HCT116 (cell line): Measurements from ENCODE around the gene PCDH9. TPM values are rescaled to one million over a fixed set of nuclear protein-coding genes. Genes with fewer than 3 reads are reported as not detected.

ENCODE experiments used
- ATAC-seq: fragments of 200-7000 bp; cut with Tn5 transposase; 2 replicates; pipeline ENCODE4 v1.9.1; 2020; ENCODE audit warnings: mild to moderate bottlenecking, moderate library complexity
- BruUV-seq: library from RNA; stranded (reverse); fragments of 400-500 nt; replicated peaks from 2 replicates; lab custom pipeline; 2021; lab: Mats Ljungman, UMichigan
- CTCF ChIA-PET: fragments of 300-600 bp; sonication (Branson Sonifier 250); formaldehyde crosslinking; loops from one replicate; lab custom pipeline; 2021; ENCODE audit warnings: antibody characterized with exemption; lab: Charles Lee
- POLR2A ChIA-PET: fragments of 300-600, 350-600 bp; sonication (Branson Sonifier 250); formaldehyde crosslinking; loops from one replicate; lab custom pipeline; 2021; ENCODE audit warnings: antibody characterized with exemption; lab: Charles Lee
- RAD21 ChIA-PET, 2 experiments: fragments of 300-600 bp; sonication (Branson Sonifier 250); formaldehyde crosslinking; loops; one replicate each; lab custom pipeline; 2023; ENCODE audit warnings: low total read pairs in 2 of 2; ENCODE audit not compliant: uncharacterized antibody in 2 of 2, unreplicated experiment in 2 of 2, low non-redundant PET in 1 of 2; lab: Charles Lee
- DNase-seq: peaks from one replicate; pipeline ENCODE4 v3.0.0-alpha.2; 2010; ENCODE audit warnings: low read depth, low spot score
- H2AFZ ChIP-seq: fragments of 200-600 bp; shearing (Covaris generic), sonication (generic); 2 replicates; pipeline ENCODE4 v1.6.1; 2017; ENCODE audit warnings: low read depth, mixed run types, mixed read lengths, antibody characterized with exemption, low read length; ENCODE audit not compliant: poor library complexity, severe bottlenecking
- H3K27ac ChIP-seq: 2 replicates; pipeline ENCODE4 v1.5.1; 2012; ENCODE audit warnings: low read depth, low read length
- H3K27me3 ChIP-seq: fragments of 200-600 bp; sonication (generic); 2 replicates; pipeline ENCODE4 v1.6.1; 2016; ENCODE audit warnings: mixed run types, low read length, mixed read lengths; ENCODE audit not compliant: insufficient read depth
- H3K36me3 ChIP-seq, 2 experiments: fragments of 200-500 bp in 1 of 2; fragments of 200-600 bp in 1 of 2; sonication (Bioruptor generic) in 1 of 2; sonication (generic) in 1 of 2; 2 replicates each; pipeline versions ENCODE4 v1.5.1 to v1.6.1; 2014 to 2016; ENCODE audit warnings: low read length in 2 of 2, inconsistent platforms in 1 of 2, mixed read lengths in 1 of 2, mixed run types in 1 of 2; ENCODE audit not compliant: insufficient read depth in 2 of 2, control insufficient read depth in 1 of 2
- H3K4me1 ChIP-seq, 2 experiments: fragments of 200-600 bp in 1 of 2; sonication (generic) in 1 of 2; 2 replicates each; pipeline versions ENCODE4 v1.5.1 to v1.6.1; 2012 to 2017; ENCODE audit warnings: low read length in 2 of 2, inconsistent platforms in 1 of 2, mild to moderate bottlenecking in 1 of 2, mixed read lengths in 1 of 2, mixed run types in 1 of 2, moderate library complexity in 1 of 2; ENCODE audit not compliant: insufficient read depth in 2 of 2, control insufficient read depth in 1 of 2
- H3K4me2 ChIP-seq: fragments of 200-600 bp; sonication (generic); 2 replicates; pipeline ENCODE4 v1.6.1; 2017; ENCODE audit warnings: mixed run types, low read length, mixed read lengths
- H3K4me3 ChIP-seq, 2 experiments: fragments of 200-600 bp in 1 of 2; sonication (generic) in 1 of 2; replicated peaks in 1 of 2; 2 replicates each; pipeline ENCODE4 v1.5.1; 2011 to 2016; ENCODE audit warnings: low read length in 2 of 2, control low read depth in 1 of 2, low read depth in 1 of 2, mild to moderate bottlenecking in 1 of 2, mixed read lengths in 1 of 2, mixed run types in 1 of 2
- H3K79me2 ChIP-seq: fragments of 200-600 bp; sonication (generic); 2 replicates; pipeline ENCODE4 v1.6.1; 2017; ENCODE audit warnings: mild to moderate bottlenecking, mixed run types, low read length, moderate library complexity, mixed read lengths; ENCODE audit not compliant: insufficient read depth
- H3K9ac ChIP-seq: fragments of 200-600 bp; sonication (generic); 2 replicates; pipeline ENCODE4 v1.6.1; 2016; ENCODE audit warnings: low read length, mixed read lengths
- H3K9me2 ChIP-seq: fragments of 200-600 bp; sonication (generic), shearing (Covaris generic); 2 replicates; pipeline ENCODE4 v1.6.1; 2017; ENCODE audit warnings: mixed run types, mild to moderate bottlenecking, moderate library complexity; ENCODE audit not compliant: insufficient read depth
- H3K9me3 ChIP-seq, 2 experiments: fragments of 200-500 bp in 1 of 2; fragments of 200-600 bp in 1 of 2; sonication (Bioruptor generic) in 1 of 2; sonication (generic) in 1 of 2; 2 replicates each; pipeline ENCODE4 v1.6.1; 2014 to 2017; ENCODE audit warnings: low read length in 2 of 2, mixed read lengths in 2 of 2, inconsistent platforms in 1 of 2, low read depth in 1 of 2, mild to moderate bottlenecking in 1 of 2, mixed run types in 1 of 2, moderate library complexity in 1 of 2; ENCODE audit not compliant: control insufficient read depth in 1 of 2, insufficient read depth in 1 of 2
- H4K20me1 ChIP-seq: fragments of 200-600 bp; sonication (generic), shearing (Covaris generic); 2 replicates; pipeline ENCODE4 v1.6.1; 2017; ENCODE audit warnings: mixed run types, mild to moderate bottlenecking, moderate library complexity; ENCODE audit not compliant: insufficient read depth
- CEBPB ChIP-seq: IDR thresholded peaks from 2 replicates; pipeline ENCODE4 v1.6.1; 2012; ENCODE audit warnings: low read depth
- EZH2 ChIP-seq: fragments of 200-600 bp; sonication (generic); IDR thresholded peaks from 2 replicates; pipeline ENCODE4 v1.6.1; 2017; ENCODE audit warnings: antibody characterized with exemption, mixed run types
- FOSL1 ChIP-seq: IDR thresholded peaks from 2 replicates; pipeline ENCODE4 v1.6.1; 2012; ENCODE audit warnings: low read depth
- JUND ChIP-seq: IDR thresholded peaks from 2 replicates; pipeline ENCODE4 v1.6.1; 2012
- MAX ChIP-seq: IDR thresholded peaks from 2 replicates; pipeline ENCODE4 v1.6.1; 2012
- TCF7L2 ChIP-seq: IDR thresholded peaks from 2 replicates; pipeline ENCODE4 v1.7.0; 2011; ENCODE audit warnings: borderline replicate concordance, inconsistent platforms; ENCODE audit not compliant: insufficient read depth, insufficient read length; ENCODE audit errors: extremely low read depth
- intact Hi-C: fragments of 100-400 bp; cut with micrococcal nuclease; formaldehyde crosslinking; loops from 2 replicates; pipeline ENCODE4 v1.10.0; 2022
- total RNA-seq: library from RNA; stranded (reverse); gene quantifications from one replicate; pipeline ENCODE4 v1.2.1, GENCODE V29; 2021; ENCODE audit not compliant: unreplicated experiment

PCDH9 gene
- total RNA-seq, 1 experiment from 2014 or later = 0.02 TPM

DNA sequence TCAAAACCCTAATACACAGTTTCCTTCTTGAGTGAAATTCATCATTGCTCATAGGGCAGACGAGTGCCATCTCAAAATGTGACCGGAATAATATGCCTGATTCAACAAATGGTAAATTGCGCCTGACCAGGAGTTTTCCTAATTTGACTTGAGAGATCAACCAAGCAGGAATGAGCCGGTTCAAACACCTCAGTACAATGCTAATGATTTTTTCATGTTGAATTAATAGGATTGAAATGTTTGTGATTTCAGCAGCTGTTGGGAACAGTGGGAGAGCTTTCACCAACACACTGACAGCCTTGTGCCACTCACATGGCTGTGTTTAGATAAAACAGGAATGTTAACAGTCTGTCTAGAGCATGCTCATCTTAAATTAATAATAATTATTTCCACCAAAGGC, 484.8 kb downstream of the PCDH9 start:
- Histone ChIP-seq H3K9me3 (no peaks in the 10 kb centered on the region; a peak in 1 of 4 replicates), H4K20me1 (no peaks in the 10 kb centered on the region), H3K79me2 (no peaks in the 10 kb centered on the region), H3K9ac (no peak overlapping the region), H3K4me3 (no peak overlapping the region), H3K4me1 (no peaks in the 10 kb centered on the region), H3K27me3 (no peaks in the 10 kb centered on the region), H3K9me2 (no peaks in the 10 kb centered on the region), H3K36me3 (no peaks in the 10 kb centered on the region), H3K4me2 (no peak overlapping the region), H3K27ac (no peak overlapping the region), H2AFZ (no peak overlapping the region)
- ChIA-PET POLR2A (no interaction called here), RAD21 (no interaction called here), CTCF (no interaction called here)
- intact Hi-C loops = no loop called here
- DNase-seq (no peak), ATAC-seq (no peak)
- BruUV-seq = no TSS peak
- no peak for TF ChIP-seq CEBPB

- Histone ChIP-seq H3K9me3 (no peaks in the 10 kb centered on the region), H3K4me1 (no peaks in the 10 kb centered on the region), H3K27ac (no peak overlapping the region), H2AFZ (no peak overlapping the region), H4K20me1 (no peaks in the 10 kb centered on the region), H3K36me3 (no peaks in the 10 kb centered on the region), H3K79me2 (no peaks in the 10 kb centered on the region), H3K4me3 (no peak overlapping the region), H3K9ac (no peak overlapping the region), H3K27me3 (no peaks in the 10 kb centered on the region), H3K9me2 (no peaks in the 10 kb centered on the region), H3K4me2 (no peak overlapping the region)
- ChIA-PET CTCF (no interaction called here), RAD21 (no interaction called here), POLR2A (no interaction called here)
- intact Hi-C loops = no loop called here
- ATAC-seq (no peak), DNase-seq (no peak)
- TF ChIP-seq TCF7L2 = no peak
- TF ChIP-seq MAX = no peak
- no peak for TF ChIP-seq EZH2
- TF ChIP-seq FOSL1 = no peak
- TF ChIP-seq JUND = no peak
- no TSS peak for BruUV-seq
Observed at GRCh38 chr13:66723576-66723975, 506.6 kb downstream of the PCDH9 start.
